SJCRH30 (cell line): ENCODE measurements around the gene CCL8. TPM values are rescaled to one million over a fixed set of nuclear protein-coding genes. Genes with fewer than 3 reads are reported as not detected.

Experiments used
- DNase-seq, 2 experiments: peaks; one replicate each; pipeline ENCODE4 v3.0.0-alpha.2; 2015 to 2020
- H3K27ac ChIP-seq: fragments of 250-450 bp; sonication (Bioruptor Pico); 2 replicates; pipeline ENCODE4 v1.5.1; 2020; ENCODE audit warnings: mild to moderate bottlenecking, moderate library complexity
- H3K27me3 ChIP-seq: fragments of 250-450 bp; sonication (Bioruptor Pico); 2 replicates; pipeline ENCODE4 v1.5.1; 2020; ENCODE audit warnings: mild to moderate bottlenecking, moderate library complexity
- H3K36me3 ChIP-seq: fragments of 250-450 bp; sonication (Bioruptor Pico); 2 replicates; pipeline ENCODE4 v1.5.1; 2020; ENCODE audit warnings: mild to moderate bottlenecking, moderate library complexity
- H3K4me1 ChIP-seq: fragments of 250-450 bp; sonication (Bioruptor Pico); 2 replicates; pipeline ENCODE4 v1.5.1; 2020; ENCODE audit warnings: mild to moderate bottlenecking, moderate library complexity
- H3K4me3 ChIP-seq: fragments of 250-450 bp; sonication (Bioruptor Pico); 2 replicates; pipeline ENCODE4 v1.5.1; 2020; ENCODE audit warnings: mild to moderate bottlenecking, moderate library complexity
- H3K9me3 ChIP-seq: fragments of 250-450 bp; sonication (Bioruptor Pico); replicated peaks from 2 replicates; pipeline ENCODE4 v1.5.1; 2020; ENCODE audit warnings: mild to moderate bottlenecking, moderate library complexity
- total RNA-seq: library from RNA; depleted of rRNA; stranded (reverse); fragments of >200 nt; shearing (Covaris generic); gene quantifications from 2 replicates; pipeline ENCODE4 v1.2.3, GENCODE V29; 2014

CCL8 gene
- total RNA-seq, 1 experiment from 2014 or later: not detected

GRCh38 chr17:34347063-34347462 lies 27.8 kb downstream of the CCL8 start:
- H3K4me3 ChIP-seq: no peak overlapping the region
- H3K36me3 ChIP-seq: no peaks in the 10 kb centered on the region
- no peak overlapping the region for H3K27ac ChIP-seq
- H3K9me3 ChIP-seq: no peaks in the 10 kb centered on the region; the same call in 1 of the 2 replicates
- H3K4me1 ChIP-seq: peaks cover 4% of the 10 kb centered on the region; the same call in 1 of the 2 replicates
- no peaks in the 10 kb centered on the region for H3K27me3 ChIP-seq
- no peak for DNase-seq

GRCh38 chr17:34349751-34350150 lies 30.5 kb downstream of the CCL8 start:
- no peaks in the 10 kb centered on the region for H3K36me3 ChIP-seq
- no peak overlapping the region for H3K27ac ChIP-seq
- no peaks in the 10 kb centered on the region for H3K4me1 ChIP-seq
- H3K4me3 ChIP-seq: no peak overlapping the region
- no peaks in the 10 kb centered on the region for H3K27me3 ChIP-seq
- no peak for DNase-seq
- no peaks in the 10 kb centered on the region for H3K9me3 ChIP-seq

GRCh38 chr17:34351096-34351495 lies 31.9 kb downstream of the CCL8 start:
- H3K27me3 ChIP-seq: peaks cover 7% of the 10 kb centered on the region; the same call in 1 of the 2 replicates
- no peak for DNase-seq
- H3K4me3 ChIP-seq: no peak overlapping the region
- no peaks in the 10 kb centered on the region for H3K4me1 ChIP-seq
- no peaks in the 10 kb centered on the region for H3K9me3 ChIP-seq
- H3K27ac ChIP-seq: no peak overlapping the region
- H3K36me3 ChIP-seq: no peaks in the 10 kb centered on the region

- Histone ChIP-seq H3K4me3 (no peak overlapping the region), H3K36me3 (no peaks in the 10 kb centered on the region)
- no peak for DNase-seq
Measured at GRCh38 chr17:34352191-34352590, 33.0 kb downstream of the CCL8 start.

GRCh38 chr17:34354637-34355036 lies 35.4 kb downstream of the CCL8 start:
- Histone ChIP-seq H3K4me3 (no peak overlapping the region), H3K9me3 (no peaks in the 10 kb centered on the region), H3K36me3 (no peaks in the 10 kb centered on the region), H3K27ac (no peak overlapping the region), H3K27me3 (peaks cover 7% of the 10 kb centered on the region; the same call in 1 of the 2 replicates), H3K4me1 (no peaks in the 10 kb centered on the region)
- no peak for DNase-seq

More at GRCh38 chr17:34352191-34352590, 33.0 kb downstream of the CCL8 start:
- Histone ChIP-seq H3K4me1 (no peaks in the 10 kb centered on the region), H3K27me3 (peaks cover 7% of the 10 kb centered on the region; the same call in 1 of the 2 replicates), H3K9me3 (no peaks in the 10 kb centered on the region), H3K27ac (no peak overlapping the region)

- Histone ChIP-seq H3K27ac (no peak within 1 kb of the TSS), H3K4me3 (no peak within 1 kb of the TSS)
- DNase-seq: no peak
Measured at GRCh38 chr17:34356194-34356593, 37.0 kb downstream of the CCL8 start, which contains the start of gene CCL13. Gene CCL13 (plus strand): TSS chr17:34356480. CDS start chr17:34356527, 47 bp downstream.

GRCh38 chr17:34357398-34357797 lies 38.2 kb downstream of the CCL8 start:
- H3K36me3 ChIP-seq: no peaks in the 10 kb centered on the region
- peaks cover 7% of the 10 kb centered on the region; the same call in 1 of the 2 replicates for H3K27me3 ChIP-seq
- no peak overlapping the region for H3K27ac ChIP-seq
- no peak for DNase-seq
- H3K4me1 ChIP-seq: no peaks in the 10 kb centered on the region
- H3K4me3 ChIP-seq: no peak overlapping the region
- H3K9me3 ChIP-seq: no peaks in the 10 kb centered on the region

More at GRCh38 chr17:34356194-34356593, 37.0 kb downstream of the CCL8 start, which contains the start of gene CCL13:
- Histone ChIP-seq H3K27me3 (peaks cover 7% of the 10 kb centered on the region; the same call in 1 of the 2 replicates), H3K9me3 (no peaks in the 10 kb centered on the region), H3K36me3 (no peaks in the 10 kb centered on the region), H3K4me1 (no peaks in the 10 kb centered on the region)

GRCh38 chr17:34358631-34359030 lies 39.4 kb downstream of the CCL8 start:
- Histone ChIP-seq H3K27me3 (peaks cover 10% of the 10 kb centered on the region; the same call in 1 of the 2 replicates), H3K4me1 (no peaks in the 10 kb centered on the region), H3K4me3 (no peak overlapping the region), H3K27ac (no peak overlapping the region), H3K9me3 (no peaks in the 10 kb centered on the region), H3K36me3 (no peaks in the 10 kb centered on the region)
- no peak for DNase-seq

- no peak overlapping the region for H3K4me3 ChIP-seq
- H3K27ac ChIP-seq: no peak overlapping the region
- no peaks in the 10 kb centered on the region for H3K4me1 ChIP-seq
- peaks cover 6% of the 10 kb centered on the region; the same call in 1 of the 2 replicates for H3K27me3 ChIP-seq
- H3K9me3 ChIP-seq: no peaks in the 10 kb centered on the region
- no peak for DNase-seq
- no peaks in the 10 kb centered on the region for H3K36me3 ChIP-seq
Measured at GRCh38 chr17:34360601-34361270, 41.5 kb downstream of the CCL8 start.

- Histone ChIP-seq H3K27ac (no peak overlapping the region), H3K4me1 (no peaks in the 10 kb centered on the region), H3K9me3 (no peaks in the 10 kb centered on the region), H3K36me3 (no peaks in the 10 kb centered on the region), H3K27me3 (0 out of 2 replicates have a peak, but pooled peaks cover 3% of the 10 kb centered on the region), H3K4me3 (no peak overlapping the region)
- peak; percentile 84 to 91 for DNase-seq
Measured at GRCh38 chr17:34361478-34362061, 42.3 kb downstream of the CCL8 start.

GRCh38 chr17:34363183-34363661 lies 44.0 kb downstream of the CCL8 start, which contains the start of gene CCL1:
Gene CCL1 (minus strand): TSS chr17:34363233. CDS start chr17:34363161, 72 bp downstream.
- DNase-seq: no peak
- Histone ChIP-seq H3K4me3 (no peak within 1 kb of the TSS), H3K27ac (no peak within 1 kb of the TSS)

GRCh38 chr17:34364751-34365150 lies 45.5 kb downstream of the CCL8 start:
- Histone ChIP-seq H3K4me3 (no peak overlapping the region), H3K36me3 (no peaks in the 10 kb centered on the region), H3K27me3 (peaks cover 11% of the 10 kb centered on the region), H3K27ac (no peak overlapping the region), H3K4me1 (no peaks in the 10 kb centered on the region), H3K9me3 (no peaks in the 10 kb centered on the region)
- no peak for DNase-seq

More at GRCh38 chr17:34363183-34363661, 44.0 kb downstream of the CCL8 start, which contains the start of gene CCL1:
- no peaks in the 10 kb centered on the region for H3K36me3 ChIP-seq
- H3K4me1 ChIP-seq: no peaks in the 10 kb centered on the region
- no peaks in the 10 kb centered on the region for H3K9me3 ChIP-seq
- H3K27me3 ChIP-seq: peaks cover 6% of the 10 kb centered on the region

- Histone ChIP-seq H3K27ac (no peak overlapping the region), H3K27me3 (peaks cover 11% of the 10 kb centered on the region), H3K4me1 (no peaks in the 10 kb centered on the region), H3K9me3 (no peaks in the 10 kb centered on the region), H3K4me3 (no peak overlapping the region), H3K36me3 (no peaks in the 10 kb centered on the region)
- DNase-seq: no peak
Measured at GRCh38 chr17:34365340-34365739, 46.1 kb downstream of the CCL8 start.

- no peaks in the 10 kb centered on the region for H3K36me3 ChIP-seq
- H3K9me3 ChIP-seq: no peaks in the 10 kb centered on the region
- DNase-seq: no peak
- peaks cover 11% of the 10 kb centered on the region for H3K27me3 ChIP-seq
- no peak overlapping the region for H3K27ac ChIP-seq
- no peak overlapping the region for H3K4me3 ChIP-seq
- H3K4me1 ChIP-seq: no peaks in the 10 kb centered on the region
Measured at GRCh38 chr17:34366010-34366409, 46.8 kb downstream of the CCL8 start.

GRCh38 chr17:34366529-34367107 lies 47.4 kb downstream of the CCL8 start:
- no peaks in the 10 kb centered on the region for H3K36me3 ChIP-seq
- H3K27me3 ChIP-seq: peaks cover 11% of the 10 kb centered on the region
- H3K9me3 ChIP-seq: no peaks in the 10 kb centered on the region
- no peak overlapping the region for H3K4me3 ChIP-seq
- no peaks in the 10 kb centered on the region for H3K4me1 ChIP-seq
- DNase-seq: no peak
- H3K27ac ChIP-seq: no peak overlapping the region
